OCI-LY1 (cell line): Measurements from ENCODE around the gene NKX2-3.

ENCODE experiments used
- EZH2 ChIP-seq: fragments of 200-600 bp; sonication (generic), shearing (Covaris generic); IDR thresholded peaks from 2 replicates; pipeline ENCODE4 v1.8.0; 2017; ENCODE audit warnings: borderline replicate concordance, mixed run types, mild to moderate bottlenecking, antibody characterized with exemption, low read length, moderate library complexity, mixed read lengths
- TF ChIP-seq, protein P1 (sequence below): fragments of 200-600 bp; sonication (generic), shearing (Covaris generic); IDR thresholded peaks from 2 replicates; pipeline ENCODE4 v1.5.1; 2017; ENCODE audit warnings: mild to moderate bottlenecking, antibody characterized with exemption, low read length, moderate library complexity, mixed read lengths

DNA sequence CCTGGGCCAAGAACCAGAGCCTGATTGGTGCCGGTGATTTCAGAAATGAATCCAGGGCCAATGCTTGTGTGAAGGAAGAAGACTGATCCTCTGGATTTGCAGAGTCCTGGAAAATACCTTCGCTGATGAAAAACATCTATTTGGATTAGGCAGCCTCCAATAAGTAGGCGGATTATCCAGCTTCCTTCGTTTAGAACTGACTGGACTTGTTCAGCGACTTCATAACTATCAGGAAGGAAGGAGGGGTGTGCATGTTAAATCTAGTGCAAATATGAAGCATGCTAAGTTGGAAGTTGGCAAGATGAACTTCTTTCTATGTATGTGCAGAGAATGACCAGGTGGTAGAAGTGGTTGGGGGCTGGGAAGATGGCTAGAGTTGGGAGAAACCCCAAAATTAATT lies 41.0 kb downstream of the NKX2-3 start:
- TF ChIP-seq, protein P1, sequence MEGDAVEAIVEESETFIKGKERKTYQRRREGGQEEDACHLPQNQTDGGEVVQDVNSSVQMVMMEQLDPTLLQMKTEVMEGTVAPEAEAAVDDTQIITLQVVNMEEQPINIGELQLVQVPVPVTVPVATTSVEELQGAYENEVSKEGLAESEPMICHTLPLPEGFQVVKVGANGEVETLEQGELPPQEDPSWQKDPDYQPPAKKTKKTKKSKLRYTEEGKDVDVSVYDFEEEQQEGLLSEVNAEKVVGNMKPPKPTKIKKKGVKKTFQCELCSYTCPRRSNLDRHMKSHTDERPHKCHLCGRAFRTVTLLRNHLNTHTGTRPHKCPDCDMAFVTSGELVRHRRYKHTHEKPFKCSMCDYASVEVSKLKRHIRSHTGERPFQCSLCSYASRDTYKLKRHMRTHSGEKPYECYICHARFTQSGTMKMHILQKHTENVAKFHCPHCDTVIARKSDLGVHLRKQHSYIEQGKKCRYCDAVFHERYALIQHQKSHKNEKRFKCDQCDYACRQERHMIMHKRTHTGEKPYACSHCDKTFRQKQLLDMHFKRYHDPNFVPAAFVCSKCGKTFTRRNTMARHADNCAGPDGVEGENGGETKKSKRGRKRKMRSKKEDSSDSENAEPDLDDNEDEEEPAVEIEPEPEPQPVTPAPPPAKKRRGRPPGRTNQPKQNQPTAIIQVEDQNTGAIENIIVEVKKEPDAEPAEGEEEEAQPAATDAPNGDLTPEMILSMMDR: no peak
- TF ChIP-seq EZH2: no peak
